K562 (cell line): Measurements from ENCODE around the gene MYRIP. TPM values are rescaled to one million over a fixed set of nuclear protein-coding genes. Genes with fewer than 3 reads are reported as not detected.

ENCODE experiments used
- BCOR ChIP-seq: fragments of 450-650 bp; IDR thresholded peaks from 2 replicates; pipeline ENCODE4 v1.6.1; 2016
- KDM2B ChIP-seq: fragments of 250-450 bp; sonication (Bioruptor Pico); IDR thresholded peaks from 2 replicates; pipeline ENCODE4 v1.8.0; 2021; ENCODE audit warnings: mild to moderate bottlenecking, moderate library complexity
- MAFK ChIP-seq: IDR thresholded peaks from 2 replicates; pipeline ENCODE4 v1.6.1; 2011; ENCODE audit warnings: low read length, improper control_type of control experiment
- MBD2 ChIP-seq: sonication (generic); IDR thresholded peaks from 2 replicates; pipeline ENCODE4 v1.6.1; 2016; ENCODE audit warnings: low read depth, borderline replicate concordance
- NELFE ChIP-seq: IDR thresholded peaks from 2 replicates; pipeline ENCODE4 v1.6.1; 2011; ENCODE audit warnings: mild to moderate bottlenecking; ENCODE audit not compliant: insufficient read depth, insufficient read length
- NFIC ChIP-seq: fragments of 450-650 bp; IDR thresholded peaks from 2 replicates; pipeline ENCODE4 v1.6.1; 2017; ENCODE audit warnings: mild to moderate bottlenecking, inconsistent platforms
- NR2F6 ChIP-seq: fragments of 450-650 bp; formaldehyde crosslinking; IDR thresholded peaks from 2 replicates; pipeline ENCODE4 v1.4.0; 2020; ENCODE audit warnings: mild to moderate bottlenecking
- POLR2AphosphoS2 ChIP-seq: IDR thresholded peaks from 2 replicates; pipeline ENCODE4 v1.6.1; 2012; ENCODE audit warnings: low read length, improper control_type of control experiment
- RBM22 ChIP-seq: fragments of 200-400 bp; formaldehyde crosslinking; IDR thresholded peaks from 2 replicates; pipeline ENCODE4 v1.6.1; 2018; ENCODE audit warnings: low read length, low read depth; ENCODE audit not compliant: poor library complexity, severe bottlenecking
- RBM39 ChIP-seq: fragments of 200-400 bp; formaldehyde crosslinking; optimal IDR thresholded peaks from 2 replicates; pipeline ENCODE3; 2018; ENCODE audit warnings: low read depth, low read length
- RFX1 ChIP-seq: fragments of 450-650 bp; IDR thresholded peaks from 2 replicates; pipeline ENCODE4 v1.6.1; 2016; ENCODE audit warnings: mild to moderate bottlenecking, moderate library complexity
- SIRT6 ChIP-seq: IDR thresholded peaks from one replicate; pipeline ENCODE4 v1.6.1; 2012; ENCODE audit warnings: low read depth, mild to moderate bottlenecking, control low read depth, inconsistent platforms, low read length, moderate library complexity
- SMARCA5 ChIP-seq: fragments of 450-650 bp; IDR thresholded peaks from 2 replicates; pipeline ENCODE4 v1.6.1; 2016
- SOX6 ChIP-seq: fragments of 450-650 bp; IDR thresholded peaks from 2 replicates; pipeline ENCODE4 v1.6.1; 2014; ENCODE audit warnings: mild to moderate bottlenecking
- TARDBP ChIP-seq: fragments of 450-650 bp; IDR thresholded peaks from 2 replicates; pipeline ENCODE4 v1.6.1; 2016
- U2AF1 ChIP-seq: fragments of 200-400 bp; formaldehyde crosslinking; optimal IDR thresholded peaks from 2 replicates; pipeline ENCODE3; 2017; ENCODE audit warnings: mild to moderate bottlenecking, low read depth, low read length, moderate library complexity
- ZNF263 ChIP-seq: sonication (generic); formaldehyde crosslinking; IDR thresholded peaks from 2 replicates; pipeline ENCODE4 v1.8.0; 2022; ENCODE audit warnings: mild to moderate bottlenecking, missing genetic modification reagents, borderline replicate concordance
- ZNF583 ChIP-seq: fragments of 250-450 bp; sonication (Bioruptor Pico); IDR thresholded peaks from 2 replicates; pipeline ENCODE4 v1.4.0; 2020
- ZNF586 ChIP-seq: fragments of 450-650 bp; formaldehyde crosslinking; conservative IDR thresholded peaks from 2 replicates; pipeline ENCODE4 v1.4.0; 2020; ENCODE audit warnings: mild to moderate bottlenecking, moderate library complexity
- ZNF655 ChIP-seq: fragments of 250-450 bp; sonication (Bioruptor Pico); IDR thresholded peaks from 2 replicates; pipeline ENCODE4 v1.5.0; 2021
- polyA plus RNA-seq, 8 experiments: library from polyadenylated mRNA; depleted of rRNA in 4 of 8; stranded (reverse) in 5 of 8; unstranded in 3 of 8; fragments of >200 nt; fragmentation: Nextera tagmentation in 2 of 8; fragmentation: Illumina TruSeq in 1 of 8; extraction: Ambion mirVana in 2 of 8; extraction: Trizol in 1 of 8; gene quantifications; 2 replicates each; pipeline versions ENCODE4 v1.2.1 to v1.2.3, GENCODE V29; 2011 to 2014; ENCODE audit warnings: inconsistent platforms in 1 of 8, missing spikeins in 1 of 8
- total RNA-seq, 7 experiments: library from RNA; depleted of rRNA in 6 of 7; stranded (reverse); fragments of >200 nt in 6 of 7; fragmentation: Illumina TruSeq in 2 of 7; extraction: Trizol in 2 of 7; gene quantifications; 2 replicates each; pipeline versions ENCODE4 v1.2.1 to v1.2.3, GENCODE V29; 2011 to 2021; ENCODE audit warnings: low replicate concordance in 1 of 7
- TF ChIP-seq, protein P1 (sequence below): fragments of 450-650 bp; IDR thresholded peaks from 2 replicates; pipeline ENCODE4 v1.7.0; 2016; ENCODE audit warnings: borderline replicate concordance
- TF ChIP-seq, protein P2 (sequence below): fragments of 450-650 bp; formaldehyde crosslinking; IDR thresholded peaks from 2 replicates; pipeline ENCODE4 v1.4.0; 2020; ENCODE audit warnings: mild to moderate bottlenecking, moderate library complexity
- TF ChIP-seq, protein P3 (sequence below): fragments of 150-350 bp; conservative IDR thresholded peaks from 2 replicates; pipeline ENCODE4 v1.6.1; 2014; ENCODE audit warnings: low read length

The MYRIP gene
- total and polyA plus RNA-seq, 9 of the 15 experiments (the other 6 are each of a cell fraction or from before 2014, with no cell fraction given), result 0.03 to 0.12 TPM; not detected in 7

- no peak for TF ChIP-seq ZNF655 (CRISPR knock-in tag)
- no peak for TF ChIP-seq BCOR
- no peak for TF ChIP-seq NFIC
- no peak for TF ChIP-seq RBM39
- TF ChIP-seq U2AF1, result no peak
- no peak for TF ChIP-seq MAFK
- no peak for TF ChIP-seq SOX6
- no peak for TF ChIP-seq RFX1
- TF ChIP-seq ZNF263 (CRISPR knock-in tag), result no peak
- no peak for TF ChIP-seq ZNF586
- TF ChIP-seq, protein P1, sequence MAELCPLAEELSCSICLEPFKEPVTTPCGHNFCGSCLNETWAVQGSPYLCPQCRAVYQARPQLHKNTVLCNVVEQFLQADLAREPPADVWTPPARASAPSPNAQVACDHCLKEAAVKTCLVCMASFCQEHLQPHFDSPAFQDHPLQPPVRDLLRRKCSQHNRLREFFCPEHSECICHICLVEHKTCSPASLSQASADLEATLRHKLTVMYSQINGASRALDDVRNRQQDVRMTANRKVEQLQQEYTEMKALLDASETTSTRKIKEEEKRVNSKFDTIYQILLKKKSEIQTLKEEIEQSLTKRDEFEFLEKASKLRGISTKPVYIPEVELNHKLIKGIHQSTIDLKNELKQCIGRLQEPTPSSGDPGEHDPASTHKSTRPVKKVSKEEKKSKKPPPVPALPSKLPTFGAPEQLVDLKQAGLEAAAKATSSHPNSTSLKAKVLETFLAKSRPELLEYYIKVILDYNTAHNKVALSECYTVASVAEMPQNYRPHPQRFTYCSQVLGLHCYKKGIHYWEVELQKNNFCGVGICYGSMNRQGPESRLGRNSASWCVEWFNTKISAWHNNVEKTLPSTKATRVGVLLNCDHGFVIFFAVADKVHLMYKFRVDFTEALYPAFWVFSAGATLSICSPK, result no peak
- no peak for TF ChIP-seq POLR2AphosphoS2
- no peak for TF ChIP-seq TARDBP
- TF ChIP-seq KDM2B (CRISPR knock-in tag), result no peak
- TF ChIP-seq SIRT6, result no peak
- TF ChIP-seq SMARCA5, result no peak
- TF ChIP-seq ZNF583 (CRISPR knock-in tag), result no peak
- TF ChIP-seq, protein P2, sequence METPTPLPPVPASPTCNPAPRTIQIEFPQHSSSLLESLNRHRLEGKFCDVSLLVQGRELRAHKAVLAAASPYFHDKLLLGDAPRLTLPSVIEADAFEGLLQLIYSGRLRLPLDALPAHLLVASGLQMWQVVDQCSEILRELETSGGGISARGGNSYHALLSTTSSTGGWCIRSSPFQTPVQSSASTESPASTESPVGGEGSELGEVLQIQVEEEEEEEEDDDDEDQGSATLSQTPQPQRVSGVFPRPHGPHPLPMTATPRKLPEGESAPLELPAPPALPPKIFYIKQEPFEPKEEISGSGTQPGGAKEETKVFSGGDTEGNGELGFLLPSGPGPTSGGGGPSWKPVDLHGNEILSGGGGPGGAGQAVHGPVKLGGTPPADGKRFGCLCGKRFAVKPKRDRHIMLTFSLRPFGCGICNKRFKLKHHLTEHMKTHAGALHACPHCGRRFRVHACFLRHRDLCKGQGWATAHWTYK (CRISPR knock-in tag), result no peak
- TF ChIP-seq, protein P3, sequence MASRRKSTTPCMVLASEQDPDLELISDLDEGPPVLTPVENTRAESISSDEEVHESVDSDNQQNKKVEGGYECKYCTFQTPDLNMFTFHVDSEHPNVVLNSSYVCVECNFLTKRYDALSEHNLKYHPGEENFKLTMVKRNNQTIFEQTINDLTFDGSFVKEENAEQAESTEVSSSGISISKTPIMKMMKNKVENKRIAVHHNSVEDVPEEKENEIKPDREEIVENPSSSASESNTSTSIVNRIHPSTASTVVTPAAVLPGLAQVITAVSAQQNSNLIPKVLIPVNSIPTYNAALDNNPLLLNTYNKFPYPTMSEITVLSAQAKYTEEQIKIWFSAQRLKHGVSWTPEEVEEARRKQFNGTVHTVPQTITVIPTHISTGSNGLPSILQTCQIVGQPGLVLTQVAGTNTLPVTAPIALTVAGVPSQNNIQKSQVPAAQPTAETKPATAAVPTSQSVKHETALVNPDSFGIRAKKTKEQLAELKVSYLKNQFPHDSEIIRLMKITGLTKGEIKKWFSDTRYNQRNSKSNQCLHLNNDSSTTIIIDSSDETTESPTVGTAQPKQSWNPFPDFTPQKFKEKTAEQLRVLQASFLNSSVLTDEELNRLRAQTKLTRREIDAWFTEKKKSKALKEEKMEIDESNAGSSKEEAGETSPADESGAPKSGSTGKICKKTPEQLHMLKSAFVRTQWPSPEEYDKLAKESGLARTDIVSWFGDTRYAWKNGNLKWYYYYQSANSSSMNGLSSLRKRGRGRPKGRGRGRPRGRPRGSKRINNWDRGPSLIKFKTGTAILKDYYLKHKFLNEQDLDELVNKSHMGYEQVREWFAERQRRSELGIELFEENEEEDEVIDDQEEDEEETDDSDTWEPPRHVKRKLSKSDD, result no peak
- no peak for TF ChIP-seq RBM22
- TF ChIP-seq NELFE, result no peak
- no peak for TF ChIP-seq NR2F6 (CRISPR knock-in tag)
- no peak for TF ChIP-seq MBD2
Measured at GRCh38 chr3:40292637-40293349, 483.4 kb downstream of the MYRIP start (continued).
